Placental pericyte (primary cell): ENCODE results near the gene DUOX1. TPM values are rescaled to one million over a fixed set of nuclear protein-coding genes. Genes with fewer than 3 reads are reported as not detected.

Experiments
- total RNA-seq: library from RNA; depleted of rRNA; stranded (reverse); fragments of >200 nt; gene quantifications from 2 replicates; pipeline ENCODE4 v1.2.3, GENCODE V29; 2012

Gene DUOX1
- total RNA-seq, result under 0.01 TPM in 1 of 2 replicates, not detected in the other

DNA sequence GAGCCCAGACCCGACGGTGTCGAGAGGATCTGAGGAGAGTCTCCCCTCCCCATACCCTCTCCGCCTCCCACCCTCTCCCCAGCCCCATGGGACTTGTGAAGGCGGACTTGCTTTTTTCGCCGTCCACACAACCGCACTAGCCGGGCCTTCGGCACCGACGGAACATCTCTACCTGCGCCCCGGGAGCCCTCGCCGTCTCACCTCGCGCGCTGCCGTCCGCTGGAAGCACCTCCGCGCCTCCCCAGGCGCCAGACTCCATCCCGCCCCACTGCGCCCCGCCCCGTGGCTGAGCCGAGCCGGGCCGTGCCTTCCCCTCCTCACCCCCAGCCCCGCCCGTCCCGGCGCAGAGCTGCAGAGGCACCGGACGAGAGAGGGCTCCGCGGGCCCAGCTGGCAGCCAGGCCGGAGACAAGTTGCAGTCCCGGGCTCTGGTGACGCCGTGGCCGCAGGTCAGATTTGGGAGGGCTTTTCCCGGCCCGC, at the start of gene DUOX1, which contains the start of gene DUOXA1:
TSS of gene DUOX1 (plus strand) at position 344 of the 479 bp plus-strand sequence. CDS start 1,973 bp downstream, outside the sequence.
TSS of gene DUOXA1 (minus strand) at position 229 of the 479 bp plus-strand sequence. CDS start 6,865 bp downstream, outside the sequence.

DNA sequence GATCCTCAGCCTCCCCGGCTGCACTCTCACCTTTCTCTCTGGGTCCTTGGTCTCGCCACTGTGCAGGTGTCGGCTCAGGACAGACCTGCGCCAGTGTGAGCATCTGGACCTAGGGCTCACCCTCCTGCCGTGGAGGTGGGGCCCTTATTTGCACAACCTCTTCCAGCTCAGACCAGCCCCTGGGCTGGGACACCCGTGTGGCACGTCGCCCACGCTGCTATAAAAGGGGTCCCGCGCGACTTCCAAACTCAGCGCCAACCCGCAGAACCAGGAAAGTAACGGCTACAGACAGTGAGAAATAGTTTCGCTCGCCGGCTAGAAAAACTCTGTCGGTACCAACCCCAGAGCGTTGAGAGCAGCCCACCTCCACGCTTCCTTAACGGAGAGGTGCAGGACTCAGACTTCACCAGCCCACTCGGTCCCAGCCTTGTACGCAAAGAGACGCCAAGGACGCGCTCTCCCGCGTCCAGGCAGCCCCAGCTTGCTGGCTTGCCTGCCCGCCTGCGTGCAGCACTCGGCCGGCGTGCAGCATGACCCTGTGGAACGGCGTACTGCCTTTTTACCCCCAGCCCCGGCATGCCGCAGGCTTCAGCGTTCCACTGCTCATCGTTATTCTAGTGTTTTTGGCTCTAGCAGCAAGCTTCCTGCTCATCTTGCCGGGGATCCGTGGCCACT, 15.6 kb upstream of the DUOX1 start, which contains the start of the genes DUOX2 and DUOXA2:
TSS of gene DUOX2 (minus strand) at position 97 of the 675 bp plus-strand sequence. CDS start 761 bp downstream, outside the sequence.
TSS of gene DUOXA2 (plus strand) at position 251 of the 675 bp plus-strand sequence. CDS start at position 531, 280 bp downstream.

DNA sequence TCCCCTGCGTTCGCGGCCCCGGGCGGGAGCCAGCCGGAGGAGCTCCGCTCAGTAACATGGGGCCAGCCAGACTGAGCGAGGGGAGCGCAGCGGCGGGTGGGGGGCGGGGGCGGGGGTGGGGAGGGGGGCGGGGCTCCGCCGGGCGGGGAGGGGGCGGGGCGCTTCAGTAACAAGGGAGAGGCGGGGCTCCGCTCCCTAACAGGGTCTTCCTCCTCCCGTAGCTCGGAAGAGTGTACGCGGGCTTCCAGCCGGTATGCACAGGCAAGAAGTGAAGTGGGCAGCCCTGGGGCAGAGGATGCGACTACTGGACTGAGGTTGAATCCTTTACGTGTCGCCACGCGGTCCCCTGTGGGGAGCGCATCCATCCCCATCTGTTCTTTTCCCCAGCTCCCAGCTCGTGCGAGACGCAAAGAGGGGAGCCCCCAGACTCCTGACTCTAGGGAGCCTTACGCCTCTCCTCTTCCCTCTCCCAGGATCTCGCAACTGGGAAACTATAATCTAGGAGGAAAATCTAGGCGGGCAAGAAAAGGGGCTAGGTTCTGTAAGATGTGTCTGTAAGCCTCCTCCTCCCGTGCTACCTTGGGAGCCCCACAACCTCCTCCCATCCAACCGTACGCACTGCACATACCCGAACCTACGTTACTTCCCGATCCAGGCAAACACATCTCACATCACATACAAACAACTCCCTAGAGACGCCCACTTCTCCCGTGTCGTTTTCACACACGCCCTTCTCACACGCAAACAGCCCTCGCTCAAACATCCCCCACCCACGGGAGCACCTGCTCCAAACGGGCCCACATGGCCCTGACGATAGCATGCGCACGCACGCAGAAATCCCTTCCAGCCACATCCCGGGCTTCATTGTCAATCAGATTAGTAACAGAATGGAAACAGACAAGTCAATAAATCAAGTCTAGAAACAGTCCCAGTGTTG, 58.4 kb downstream of the DUOX1 start, which contains the start of gene SHF:
TSS of gene SHF (minus strand) at position 73 of the 937 bp plus-strand sequence. CDS start at position 58, 15 bp downstream.

Other genes starting within 250 kb of the DUOX1 start
- not detected in 2 replicates for gene TERB2, start 173.3 kb upstream of the DUOX1 start, total RNA-seq
- gene SORD, start 106.8 kb upstream of the DUOX1 start, total RNA-seq, result 6.2 and 8.3 TPM in 2 replicates
- not detected in 2 replicates for gene DUOX2, start 15.8 kb upstream of the DUOX1 start, total RNA-seq
- gene DUOXA2, start 15.7 kb upstream of the DUOX1 start, total RNA-seq, result not detected in 2 replicates
- not detected in 2 replicates for gene DUOXA1, start 115 bp upstream of the DUOX1 start, total RNA-seq
- 0.22 and 0.43 TPM in 2 replicates for gene SHF, start 58.0 kb downstream of the DUOX1 start, total RNA-seq
- not detected in 2 replicates for gene SLC28A2, start 122.2 kb downstream of the DUOX1 start, total RNA-seq
- 0.29 and 0.88 TPM in 2 replicates for gene GATM, start 248.6 kb downstream of the DUOX1 start, total RNA-seq